Measurements from ENCODE around the gene THEMIS. TPM values are rescaled to one million over a fixed set of nuclear protein-coding genes. Genes with fewer than 3 reads are reported as not detected.

The THEMIS gene
- total RNA-seq, 1 donor from 2014 or later: 0.07 TPM

GRCh38 chr6:127821431-127821830 lies 79.4 kb downstream of the THEMIS start:
- Histone ChIP-seq H3K27me3 (ENCODE audit: insufficient read depth, low read length) (no peaks in the 10 kb centered on the region), H3K27ac (ENCODE audit: low read depth, low read length) (no peak overlapping the region), H3K4me1 (ENCODE audit: insufficient read depth, low read length) (no peaks in the 10 kb centered on the region), H3K4me2 (ENCODE audit: low read length) (no peak overlapping the region), H3K4me3 (ENCODE audit: insufficient read depth, low read depth, low read length) (no peak overlapping the region), H4K20me1 (ENCODE audit: insufficient read depth, low read length) (no peaks in the 10 kb centered on the region), H3K9me3 (ENCODE audit: insufficient read depth, low read depth, low read length) (no peaks in the 10 kb centered on the region), H2AFZ (ENCODE audit: low read depth, low read length) (no peak overlapping the region), H3K79me2 (ENCODE audit: insufficient read depth, low read length) (no peaks in the 10 kb centered on the region), H3K36me3 (ENCODE audit: insufficient read depth, low read length) (no peaks in the 10 kb centered on the region), H3K9ac (ENCODE audit: low read length) (no peak overlapping the region)
- Mint-ChIP-seq H3K4me1 (ENCODE audit: low read depth, unreplicated experiment) (no peaks in the 10 kb centered on the region), H3K9me3 (ENCODE audit: unreplicated experiment) (no peaks in the 10 kb centered on the region), H3K4me3 (ENCODE audit: unreplicated experiment) (no peak overlapping the region), H3K27ac (ENCODE audit: unreplicated experiment) (no peak overlapping the region), H3K27me3 (ENCODE audit: low read depth, unreplicated experiment) (no peaks in the 10 kb centered on the region), H3K36me3 (ENCODE audit: low read depth, unreplicated experiment) (no peaks in the 10 kb centered on the region)
- DNase-seq (ENCODE audit: low read depth): no peak
- TF ChIP-seq EZH2 (IDR thresholded peaks at IDR 0.05; ENCODE audit: insufficient read depth, low read length) (no peak), CTCF (IDR thresholded peaks at IDR 0.05; ENCODE audit: insufficient read depth, low read depth, low read length) (no peak)
- FAIRE-seq: no peak

DNA sequence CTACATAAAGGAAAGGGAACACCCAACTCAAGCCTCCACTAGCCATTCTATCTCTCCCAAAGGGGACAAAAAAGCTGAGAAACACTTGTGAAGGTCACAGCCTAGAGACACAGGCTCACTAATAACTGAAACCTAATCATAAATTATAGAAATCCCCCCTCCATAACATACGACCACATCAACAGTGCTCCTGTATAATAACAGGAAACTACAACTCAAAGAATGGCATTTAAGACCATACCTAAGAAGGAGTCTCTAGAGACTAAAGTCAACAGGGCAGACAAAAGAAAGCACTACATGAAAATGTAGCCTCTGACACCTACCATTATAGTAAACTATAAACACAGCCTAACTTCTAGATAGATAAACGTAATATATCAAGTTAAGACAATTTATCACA lies 82.7 kb downstream of the THEMIS start:
- no peak overlapping the region for H3K9ac ChIP-seq (ENCODE audit: low read length)
- no peaks in the 10 kb centered on the region for H3K4me1 Mint-ChIP-seq (ENCODE audit: low read depth, unreplicated experiment)
- no peaks in the 10 kb centered on the region for H3K36me3 Mint-ChIP-seq (ENCODE audit: low read depth, unreplicated experiment)
- DNase-seq (ENCODE audit: low read depth) (no peak), FAIRE-seq (no peak)
- H3K27me3 Mint-ChIP-seq (ENCODE audit: low read depth, unreplicated experiment): peaks cover 3% of the 10 kb centered on the region
- no peak overlapping the region for H3K27ac ChIP-seq (ENCODE audit: low read depth, low read length)
- H3K27ac Mint-ChIP-seq (ENCODE audit: unreplicated experiment): no peak overlapping the region
- H3K4me2 ChIP-seq (ENCODE audit: low read length): no peak overlapping the region
- H2AFZ ChIP-seq (ENCODE audit: low read depth, low read length): no peak overlapping the region
- H3K36me3 ChIP-seq (ENCODE audit: insufficient read depth, low read length): no peaks in the 10 kb centered on the region
- no peaks in the 10 kb centered on the region for H3K9me3 Mint-ChIP-seq (ENCODE audit: unreplicated experiment)
- peaks cover 2% of the 10 kb centered on the region for H3K27me3 ChIP-seq (ENCODE audit: insufficient read depth, low read length)
- TF ChIP-seq CTCF (IDR thresholded peaks at IDR 0.05; ENCODE audit: insufficient read depth, low read depth, low read length) (no peak), EZH2 (IDR thresholded peaks at IDR 0.05; ENCODE audit: insufficient read depth, low read length) (no peak)
- no peaks in the 10 kb centered on the region for H3K79me2 ChIP-seq (ENCODE audit: insufficient read depth, low read length)
- no peak overlapping the region for H3K4me3 Mint-ChIP-seq (ENCODE audit: unreplicated experiment)
- no peaks in the 10 kb centered on the region for H4K20me1 ChIP-seq (ENCODE audit: insufficient read depth, low read length)
- H3K4me1 ChIP-seq (ENCODE audit: insufficient read depth, low read length): no peaks in the 10 kb centered on the region
- no peak overlapping the region for H3K4me3 ChIP-seq (ENCODE audit: insufficient read depth, low read depth, low read length)
- no peaks in the 10 kb centered on the region for H3K9me3 ChIP-seq (ENCODE audit: insufficient read depth, low read depth, low read length)

DNA sequence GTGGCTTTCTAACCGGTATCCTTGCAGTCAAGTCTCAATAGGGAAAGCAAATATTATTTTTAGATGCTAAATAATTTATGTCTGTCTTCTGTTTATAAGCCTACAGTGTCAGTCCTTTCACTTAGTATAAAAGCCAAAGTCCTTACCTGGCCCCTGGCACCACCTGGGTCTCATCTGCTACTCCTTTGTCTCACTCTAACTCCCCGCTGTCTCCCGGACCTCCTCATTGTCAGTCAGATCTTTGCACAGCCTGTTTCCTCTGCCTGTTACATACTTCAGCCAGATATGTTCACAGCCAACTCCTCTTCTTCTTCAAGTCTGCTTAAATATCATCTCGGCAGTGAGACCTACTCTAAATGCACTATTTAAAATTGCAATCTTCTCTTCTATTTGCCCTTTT lies 84.2 kb downstream of the THEMIS start:
- no peaks in the 10 kb centered on the region for H3K9me3 Mint-ChIP-seq (ENCODE audit: unreplicated experiment)
- no peak for FAIRE-seq

More for the DNA sequence above, 84.2 kb downstream of the THEMIS start:
- H3K4me2 ChIP-seq (ENCODE audit: low read length): no peak overlapping the region
- DNase-seq (ENCODE audit: low read depth): no peak
- no peak overlapping the region for H2AFZ ChIP-seq (ENCODE audit: low read depth, low read length)
- no peak overlapping the region for H3K27ac ChIP-seq (ENCODE audit: low read depth, low read length)
- H3K4me1 ChIP-seq (ENCODE audit: insufficient read depth, low read length): no peaks in the 10 kb centered on the region
- H3K9ac ChIP-seq (ENCODE audit: low read length): no peak overlapping the region
- no peak overlapping the region for H3K4me3 ChIP-seq (ENCODE audit: insufficient read depth, low read depth, low read length)
- no peaks in the 10 kb centered on the region for H3K4me1 Mint-ChIP-seq (ENCODE audit: low read depth, unreplicated experiment)
- no peaks in the 10 kb centered on the region for H4K20me1 ChIP-seq (ENCODE audit: insufficient read depth, low read length)
- no peaks in the 10 kb centered on the region for H3K36me3 Mint-ChIP-seq (ENCODE audit: low read depth, unreplicated experiment)
- peaks cover 2% of the 10 kb centered on the region for H3K27me3 ChIP-seq (ENCODE audit: insufficient read depth, low read length)
- no peaks in the 10 kb centered on the region for H3K9me3 ChIP-seq (ENCODE audit: insufficient read depth, low read depth, low read length)
- no peak overlapping the region for H3K27ac Mint-ChIP-seq (ENCODE audit: unreplicated experiment)
- H3K79me2 ChIP-seq (ENCODE audit: insufficient read depth, low read length): no peaks in the 10 kb centered on the region
- no peaks in the 10 kb centered on the region for H3K36me3 ChIP-seq (ENCODE audit: insufficient read depth, low read length)
- H3K4me3 Mint-ChIP-seq (ENCODE audit: unreplicated experiment): no peak overlapping the region
- TF ChIP-seq EZH2 (IDR thresholded peaks at IDR 0.05; ENCODE audit: insufficient read depth, low read length): no peak
- no peak for TF ChIP-seq CTCF (IDR thresholded peaks at IDR 0.05; ENCODE audit: insufficient read depth, low read depth, low read length)
- peaks cover 3% of the 10 kb centered on the region for H3K27me3 Mint-ChIP-seq (ENCODE audit: low read depth, unreplicated experiment)

All from astrocyte (in vitro differentiated cells and primary cell).